NT2/D1 (cell line): ENCODE measurements around the gene MATK.

ENCODE experiments used
- DNase-seq: peaks from one replicate; pipeline ENCODE4 v3.0.0-alpha.2; 2011; ENCODE audit warnings: low read depth, low spot score
- H3K27me3 ChIP-seq: 2 replicates; pipeline ENCODE4 v1.6.0; 2011; ENCODE audit warnings: mild to moderate bottlenecking; ENCODE audit not compliant: insufficient read length, insufficient read depth
- H3K36me3 ChIP-seq: 2 replicates; pipeline ENCODE4 v1.6.1; 2011; ENCODE audit warnings: mild to moderate bottlenecking, low read length, mixed read lengths; ENCODE audit not compliant: insufficient read depth, insufficient read length
- H3K4me1 ChIP-seq: 2 replicates; pipeline ENCODE4 v1.5.1; 2011; ENCODE audit not compliant: insufficient read depth, insufficient read length
- H3K4me3 ChIP-seq: 2 replicates; pipeline ENCODE4 v1.5.1; 2011; ENCODE audit warnings: low read depth; ENCODE audit not compliant: insufficient read length
- H3K9ac ChIP-seq: 2 replicates; pipeline ENCODE4 v1.6.0; 2011; ENCODE audit warnings: low read depth; ENCODE audit not compliant: insufficient read length
- H3K9me3 ChIP-seq: 2 replicates; pipeline ENCODE4 v1.5.1; 2011; ENCODE audit warnings: mild to moderate bottlenecking, low read length; ENCODE audit not compliant: insufficient read depth
- SUZ12 ChIP-seq: IDR thresholded peaks from 2 replicates; pipeline ENCODE4 v1.6.1; 2011; ENCODE audit not compliant: insufficient read length, insufficient read depth; ENCODE audit errors: extremely low read depth
- YY1 ChIP-seq: IDR thresholded peaks from 2 replicates; pipeline ENCODE4 v1.6.1; 2011; ENCODE audit not compliant: insufficient read length, insufficient read depth
- ZNF274 ChIP-seq: IDR thresholded peaks from 2 replicates; pipeline ENCODE4 v1.6.1; 2011; ENCODE audit warnings: mild to moderate bottlenecking, low read depth, low read length

MATK gene

DNA sequence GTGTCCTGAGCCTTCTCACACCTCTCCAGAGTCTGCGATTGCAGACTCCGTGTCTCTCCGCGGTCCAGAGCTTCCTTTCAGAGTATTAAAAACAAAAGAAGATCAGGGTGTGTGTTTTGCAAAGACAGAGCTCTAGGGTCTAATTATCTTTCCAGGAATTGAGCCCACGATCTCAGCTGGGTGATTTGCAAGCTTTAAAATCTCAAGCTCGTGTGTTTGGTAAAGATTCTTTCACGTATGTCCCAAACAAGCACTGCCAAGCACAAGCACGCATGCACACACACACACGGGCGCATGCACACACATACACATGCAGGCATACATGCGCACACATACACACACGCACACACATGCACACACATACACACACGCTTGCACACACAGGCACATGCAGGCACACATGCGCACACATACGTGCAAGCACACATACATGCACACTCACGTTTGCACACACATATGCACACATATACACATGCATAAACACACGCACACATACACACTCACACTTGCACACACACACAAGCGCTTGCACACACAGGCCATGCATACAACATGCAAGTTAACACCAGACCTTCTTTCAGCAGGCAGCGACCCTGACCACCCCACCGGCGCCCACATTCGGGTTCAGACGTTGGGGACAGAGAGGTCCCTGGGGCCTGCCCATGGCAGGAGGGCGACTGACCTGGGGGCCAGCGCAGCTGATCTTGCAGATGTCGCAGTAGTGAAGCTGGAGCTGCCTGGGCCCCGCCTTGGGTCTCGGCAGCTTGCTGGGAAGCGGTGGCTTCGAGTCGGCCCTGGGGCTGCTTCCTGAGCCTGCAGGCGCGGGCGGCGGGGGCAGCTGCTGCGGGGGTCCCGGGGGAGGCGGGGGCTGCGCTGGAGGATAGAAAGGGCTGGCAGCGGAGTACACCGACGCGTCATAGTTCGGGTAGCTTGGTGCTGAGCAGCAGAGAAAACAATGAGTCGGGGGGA lies 44.7 kb upstream of the MATK start:
- no peaks in the 10 kb centered on the region for H3K27me3 ChIP-seq
- no peaks in the 10 kb centered on the region for H3K9me3 ChIP-seq
- H3K9ac ChIP-seq, result no peak overlapping the region
- no peak overlapping the region for H3K4me3 ChIP-seq
- no peak for DNase-seq
- H3K36me3 ChIP-seq, result no peaks in the 10 kb centered on the region
- no peak for TF ChIP-seq ZNF274
- TF ChIP-seq SUZ12, result no peak
- no peak for TF ChIP-seq YY1
- peaks cover 15% of the 10 kb centered on the region for H3K4me1 ChIP-seq

DNA sequence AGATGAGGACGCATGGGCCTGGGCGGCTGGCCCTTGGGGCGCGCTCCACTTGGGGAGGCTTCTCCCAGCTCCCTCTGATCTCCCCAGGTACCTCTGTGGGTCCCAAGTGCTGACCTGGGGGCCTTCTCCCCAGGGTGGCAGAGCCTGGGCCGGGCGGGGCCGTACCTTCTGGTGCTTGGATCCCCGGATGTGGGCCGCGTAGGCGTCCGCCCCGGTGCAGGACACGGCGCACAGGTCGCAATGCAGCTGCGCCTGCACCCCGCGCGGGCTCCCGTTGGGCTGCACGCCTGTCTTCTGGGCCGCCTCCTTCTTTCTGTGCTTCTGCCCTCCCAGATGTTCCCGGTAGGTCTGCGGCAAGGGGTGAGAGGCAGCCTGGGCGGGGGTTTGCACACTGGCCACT lies 41.1 kb upstream of the MATK start:
- H3K4me3 ChIP-seq, result no peak overlapping the region
- peaks cover 18% of the 10 kb centered on the region for H3K4me1 ChIP-seq
- DNase-seq, result no peak
- H3K9ac ChIP-seq, result no peak overlapping the region
- TF ChIP-seq SUZ12 (no peak), YY1 (no peak), ZNF274 (no peak)
- H3K36me3 ChIP-seq, result no peaks in the 10 kb centered on the region
- no peaks in the 10 kb centered on the region for H3K9me3 ChIP-seq
- H3K27me3 ChIP-seq, result no peaks in the 10 kb centered on the region

DNA sequence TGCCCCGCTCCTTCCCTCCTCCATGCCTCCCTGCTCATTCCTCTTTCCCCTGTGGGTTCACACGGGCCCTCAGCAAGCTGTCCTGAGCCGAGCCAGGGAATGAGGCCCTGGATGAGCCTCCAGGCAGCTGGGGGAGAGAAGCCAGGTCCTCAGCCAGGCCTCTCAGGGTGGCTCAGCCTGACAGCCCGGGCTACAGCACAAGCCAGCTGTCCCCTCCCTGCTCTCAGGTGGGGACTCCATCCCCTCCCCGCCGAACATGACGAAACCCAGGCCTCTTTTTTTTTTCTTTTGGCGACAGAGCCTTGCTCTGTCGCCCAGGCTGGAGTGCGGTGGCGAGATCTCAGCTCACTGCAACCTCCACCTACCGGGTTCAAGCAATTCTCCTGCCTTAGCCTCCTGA lies 40.0 kb upstream of the MATK start:
- H3K4me3 ChIP-seq, result no peak overlapping the region
- no peaks in the 10 kb centered on the region for H3K9me3 ChIP-seq
- H3K36me3 ChIP-seq, result no peaks in the 10 kb centered on the region
- no peak for DNase-seq
- peaks cover 12% of the 10 kb centered on the region for H3K4me1 ChIP-seq
- H3K27me3 ChIP-seq, result peaks cover 2% of the 10 kb centered on the region
- no peak for TF ChIP-seq ZNF274
- no peak for TF ChIP-seq YY1
- TF ChIP-seq SUZ12, result no peak
- H3K9ac ChIP-seq, result no peak overlapping the region

DNA sequence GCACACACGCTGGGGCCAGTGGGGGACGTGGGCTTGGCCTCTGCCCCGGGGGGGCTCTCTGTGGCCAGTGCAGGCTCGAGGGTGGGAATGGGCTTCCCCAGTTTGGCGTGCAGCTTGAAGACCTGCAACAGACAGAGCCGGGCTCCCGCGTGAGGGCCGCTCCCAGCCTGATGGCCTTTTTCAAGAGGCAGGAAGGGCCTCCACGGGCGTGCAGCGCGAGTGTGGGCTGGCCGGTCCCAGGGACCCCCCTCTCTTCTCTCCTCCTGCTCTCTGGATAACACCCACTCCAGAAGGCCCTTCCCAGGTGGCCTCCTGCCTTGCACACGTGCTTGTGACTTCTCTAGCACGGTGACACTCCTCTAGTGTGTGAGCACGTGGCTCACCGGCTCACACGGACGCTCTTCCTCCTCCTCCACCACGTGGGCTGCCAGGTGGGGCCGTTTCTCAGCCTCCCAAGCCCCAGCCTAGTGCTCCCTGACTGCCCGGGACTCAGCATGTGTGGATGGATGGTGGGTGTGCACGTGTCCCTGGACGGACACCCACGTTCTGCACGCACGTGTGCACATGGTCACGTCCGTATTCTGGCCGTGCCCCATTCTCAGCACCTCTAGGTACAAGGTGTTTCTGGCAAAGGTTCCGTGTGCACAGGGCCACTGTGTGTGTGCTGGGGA lies 39.2 kb upstream of the MATK start:
- H3K27me3 ChIP-seq, result peaks cover 2% of the 10 kb centered on the region
- H3K4me3 ChIP-seq, result no peak overlapping the region
- no peaks in the 10 kb centered on the region for H3K36me3 ChIP-seq
- H3K9me3 ChIP-seq, result no peaks in the 10 kb centered on the region
- peak overlapping the region; percentile 27 for H3K9ac ChIP-seq
- TF ChIP-seq ZNF274 (no peak), SUZ12 (no peak), YY1 (no peak)
- DNase-seq, result no peak
- H3K4me1 ChIP-seq, result peaks cover 9% of the 10 kb centered on the region

DNA sequence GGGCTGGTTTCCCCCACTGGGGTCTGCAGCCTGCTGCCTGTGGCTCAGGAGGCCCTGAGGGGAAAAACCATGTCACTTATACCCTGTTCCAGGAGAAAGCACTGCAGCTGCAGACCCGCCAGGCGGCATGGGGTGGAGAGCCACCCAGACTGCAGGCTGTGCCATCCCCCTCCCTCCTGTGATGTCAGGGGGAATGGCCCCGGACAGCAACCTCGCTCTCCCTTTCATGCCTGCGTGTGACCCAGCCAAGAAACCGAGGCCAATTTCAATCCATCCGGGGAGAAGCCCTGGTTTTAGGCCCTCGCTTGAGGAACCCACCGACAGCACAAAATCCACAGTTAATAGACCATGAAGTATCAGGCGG lies 37.2 kb upstream of the MATK start:
- no peak for TF ChIP-seq ZNF274
- no peak for TF ChIP-seq YY1
- TF ChIP-seq SUZ12, result no peak
- H3K9me3 ChIP-seq, result no peaks in the 10 kb centered on the region
- no peak overlapping the region for H3K9ac ChIP-seq
- peaks cover 2% of the 10 kb centered on the region for H3K27me3 ChIP-seq
- peaks cover 9% of the 10 kb centered on the region for H3K4me1 ChIP-seq
- H3K4me3 ChIP-seq, result no peak overlapping the region
- no peaks in the 10 kb centered on the region for H3K36me3 ChIP-seq
- DNase-seq, result no peak

DNA sequence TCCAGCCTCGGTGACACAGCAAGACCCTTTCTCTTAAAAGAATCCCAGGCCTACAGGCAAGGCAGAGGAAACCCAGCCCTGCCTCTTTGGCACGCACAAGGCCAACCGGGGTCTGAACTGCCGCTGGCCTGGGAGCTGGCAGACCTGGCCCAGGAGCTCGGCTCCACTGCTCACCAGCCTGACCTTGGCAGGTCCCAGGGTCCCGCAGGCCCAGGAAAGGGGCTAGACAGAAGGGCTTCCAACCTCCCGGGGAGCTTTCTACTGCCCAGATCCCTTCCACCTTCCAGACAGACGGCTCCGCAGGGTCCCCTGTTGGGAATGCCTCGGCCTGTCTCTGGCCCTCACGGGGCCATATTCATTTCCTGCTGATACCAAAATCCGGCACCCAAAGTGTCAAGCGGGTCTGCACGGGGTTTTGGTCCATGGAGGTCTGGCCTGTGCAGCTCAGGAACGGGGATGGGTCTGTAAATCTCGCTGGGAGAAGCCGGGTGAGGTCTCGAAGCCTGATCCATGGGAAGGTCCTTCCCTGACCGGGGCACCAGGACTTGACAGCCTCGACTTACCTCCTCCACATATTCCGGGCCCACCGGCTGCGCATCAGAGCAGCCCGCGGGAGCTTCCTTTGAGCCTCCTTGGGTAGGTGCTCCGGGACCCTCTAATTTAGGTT lies 36.6 kb upstream of the MATK start:
- H3K9ac ChIP-seq, result no peak overlapping the region
- no peak overlapping the region for H3K4me3 ChIP-seq
- DNase-seq, result no peak
- no peaks in the 10 kb centered on the region for H3K9me3 ChIP-seq
- peaks cover 2% of the 10 kb centered on the region for H3K27me3 ChIP-seq
- TF ChIP-seq SUZ12 (no peak), YY1 (no peak), ZNF274 (no peak)
- H3K36me3 ChIP-seq, result no peaks in the 10 kb centered on the region
- peaks cover 9% of the 10 kb centered on the region for H3K4me1 ChIP-seq

DNA sequence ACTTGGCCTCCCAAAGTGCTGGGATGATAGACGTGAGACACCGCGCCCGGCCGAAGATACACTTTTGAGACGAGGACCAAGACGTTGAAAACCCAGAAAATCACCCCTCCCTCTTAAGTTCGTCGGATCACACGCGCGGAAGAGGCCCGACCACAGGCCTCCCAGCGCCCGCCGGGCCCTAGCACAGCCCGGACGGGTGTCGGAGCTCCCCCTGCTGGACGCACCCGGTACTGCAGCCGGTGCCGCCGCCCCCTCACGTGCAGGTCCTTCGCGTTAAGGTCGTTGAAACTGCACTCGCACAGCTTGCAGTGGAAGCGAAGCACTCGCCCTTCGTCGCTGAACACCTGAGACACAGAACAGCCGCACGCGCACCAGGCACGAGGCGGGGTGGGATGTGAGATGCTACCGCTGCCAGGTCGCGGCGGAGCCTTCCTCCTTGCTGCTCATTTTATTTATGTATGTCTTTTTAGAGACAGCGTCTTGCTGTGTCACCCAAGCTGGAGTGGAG lies 35.7 kb upstream of the MATK start:
- H3K9me3 ChIP-seq, result no peaks in the 10 kb centered on the region
- no peaks in the 10 kb centered on the region for H3K36me3 ChIP-seq
- peaks cover 9% of the 10 kb centered on the region for H3K4me1 ChIP-seq
- DNase-seq, result peak; percentile 52
- peaks cover 2% of the 10 kb centered on the region for H3K27me3 ChIP-seq
- peak overlapping the region; percentile 53 for H3K9ac ChIP-seq
- H3K4me3 ChIP-seq, result no peak overlapping the region
- no peak for TF ChIP-seq YY1
